ENCODE data around the gene MANBA.

DNA sequence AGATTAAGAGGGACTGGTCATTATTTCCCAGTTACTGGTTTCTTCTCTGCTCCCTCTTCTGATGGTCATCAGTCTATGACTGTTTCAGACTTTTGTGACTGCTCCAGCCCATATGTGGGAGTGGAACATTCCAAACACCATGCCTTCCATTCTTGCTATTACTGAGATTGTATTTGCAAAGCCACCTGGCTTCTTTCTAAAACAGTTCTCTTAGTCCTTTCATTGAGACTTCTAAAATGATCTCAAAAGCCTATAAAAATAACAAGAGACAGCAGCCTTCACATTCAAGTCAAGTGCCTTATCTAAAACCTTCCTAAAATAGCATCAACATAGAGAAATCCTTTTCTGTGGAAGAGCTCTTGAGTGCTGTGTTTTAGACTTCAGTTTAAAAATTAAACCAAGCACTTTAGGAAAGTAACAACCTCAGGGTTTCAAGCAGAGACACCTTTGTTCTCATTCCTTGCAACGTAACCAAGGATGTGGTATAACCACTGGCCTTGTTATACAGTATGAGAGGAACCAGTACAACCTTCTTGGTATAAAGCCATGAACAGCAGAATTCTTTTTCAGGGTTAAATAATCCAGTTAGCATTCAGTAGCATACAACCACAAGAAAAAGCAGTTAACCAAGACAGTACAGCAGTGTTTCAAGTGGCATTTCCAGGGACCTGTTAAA, 162.5 kb downstream of the MANBA start:
- TF ChIP-seq POLR2A (IDR thresholded peaks at IDR 0.05): no peak
- TF ChIP-seq CTCF (IDR thresholded peaks at IDR 0.05 in 4 of 5, conservative IDR thresholded peaks at IDR 0.05 in 1 of 5): no peak
